NCI-H2196 treated with DMSO at 0.1 percent for 48 hours (cell line): ENCODE measurements around the gene KCNK6.

Experiments
- DNase-seq: peaks from one replicate; lab custom pipeline; 2025; ENCODE audit not compliant: unreplicated experiment; lab: John Stamatoyannopoulos, UW

Gene KCNK6

DNA sequence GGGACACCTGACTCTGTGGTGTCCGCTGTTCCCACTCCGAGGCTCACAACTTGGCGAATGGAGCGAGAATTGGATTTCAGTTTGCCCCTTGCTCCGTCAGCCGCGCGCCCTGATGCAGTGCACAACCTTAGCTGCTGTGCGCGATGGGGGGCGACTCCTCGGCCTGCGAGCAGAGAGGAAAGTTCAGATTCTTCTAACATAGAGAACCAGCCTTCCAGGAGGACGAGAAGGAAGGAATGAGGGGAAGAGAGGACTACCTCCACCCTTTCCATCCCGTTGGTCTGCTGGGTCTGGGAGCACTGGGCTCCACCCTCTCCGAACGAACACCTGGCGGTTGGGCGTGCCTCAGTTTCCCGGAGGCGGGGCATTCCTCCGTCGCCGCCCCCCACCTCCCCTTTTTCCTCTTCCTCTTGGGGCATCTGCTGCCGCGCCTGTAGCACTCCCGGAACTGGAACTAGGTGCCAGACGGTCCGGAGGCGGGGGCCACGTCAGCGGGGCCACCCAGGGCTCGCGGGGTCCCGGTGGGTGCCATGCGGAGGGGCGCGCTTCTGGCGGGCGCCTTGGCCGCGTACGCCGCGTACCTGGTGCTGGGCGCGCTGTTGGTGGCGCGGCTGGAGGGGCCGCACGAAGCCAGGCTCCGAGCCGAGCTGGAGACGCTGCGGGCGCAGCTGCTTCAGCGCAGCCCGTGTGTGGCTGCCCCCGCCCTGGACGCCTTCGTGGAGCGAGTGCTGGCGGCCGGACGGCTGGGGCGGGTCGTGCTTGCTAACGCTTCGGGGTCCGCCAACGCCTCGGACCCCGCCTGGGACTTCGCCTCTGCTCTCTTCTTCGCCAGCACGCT lies at the start of gene KCNK6:
KCNK6 (plus strand) TSS at position 425 of the 838 bp plus-strand sequence; CDS start at position 531, 106 bp downstream.
- no peak for DNase-seq

DNA sequence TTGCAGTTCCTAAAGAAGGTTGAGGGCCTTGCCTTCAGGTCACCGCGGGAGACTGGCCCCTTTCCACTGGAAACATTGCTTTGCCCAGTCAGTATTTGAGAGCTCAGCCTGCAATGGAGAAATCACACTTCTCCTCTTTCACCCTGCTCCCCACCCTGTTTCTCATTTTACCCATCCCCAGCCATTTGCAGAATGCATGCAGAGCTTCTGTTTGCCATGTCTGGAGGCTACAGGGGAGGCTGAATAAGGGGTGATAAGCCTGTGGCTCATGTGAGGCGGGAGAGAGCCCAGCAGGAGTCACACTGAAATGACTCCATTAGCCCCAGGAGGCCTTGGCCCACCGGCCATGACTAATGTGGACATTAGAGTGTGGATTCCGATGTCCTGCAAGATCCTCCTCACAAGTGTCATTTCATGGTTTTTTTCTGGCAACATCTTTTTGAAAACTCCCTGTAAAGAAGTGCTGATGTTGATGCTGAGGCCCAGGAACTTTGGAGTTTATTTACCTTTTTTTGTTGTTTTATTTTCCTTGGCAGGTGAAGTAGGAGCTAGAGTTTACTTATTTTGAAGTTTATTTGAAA lies 49.0 kb upstream of the KCNK6 start:
- no peak for DNase-seq

DNA sequence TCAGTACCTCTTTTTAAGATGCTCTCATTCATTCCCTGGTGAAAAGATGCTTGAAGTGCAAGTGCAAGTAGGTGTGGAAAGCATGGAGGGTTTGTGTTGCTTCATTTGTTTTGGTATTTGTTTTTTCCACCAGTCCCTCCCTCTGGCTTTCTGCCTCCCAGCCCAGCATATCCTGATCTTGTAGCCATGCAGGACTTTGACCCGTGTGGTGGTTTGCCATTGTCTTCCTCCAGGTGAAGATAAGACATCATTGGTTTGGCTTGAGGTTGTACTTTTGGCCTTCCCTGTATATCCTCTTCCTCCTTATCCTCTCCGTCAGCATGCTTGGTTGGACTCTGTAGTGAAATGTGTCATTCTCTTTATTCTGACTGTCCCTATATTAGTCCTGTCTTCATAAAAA lies 46.1 kb upstream of the KCNK6 start:
- no peak for DNase-seq

DNA sequence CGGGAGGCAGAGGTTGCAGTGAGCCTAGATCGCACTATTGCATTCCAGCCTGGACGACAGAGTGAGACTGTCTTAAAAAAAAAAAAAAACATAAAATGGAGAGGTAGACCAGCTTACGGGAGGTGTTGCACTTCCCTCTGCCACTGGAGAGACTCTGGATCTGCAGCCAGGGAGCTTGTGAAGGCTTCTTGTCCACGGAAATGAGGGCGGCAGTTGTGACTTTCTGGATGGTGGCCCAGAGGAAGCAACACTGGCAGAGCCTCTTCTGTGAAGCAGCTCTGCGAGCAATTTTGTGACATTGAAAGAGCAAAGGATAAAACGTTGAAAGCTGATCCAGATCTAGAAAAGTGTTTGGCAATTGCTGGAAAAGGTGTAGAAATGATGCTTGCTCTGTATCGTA lies 44.9 kb upstream of the KCNK6 start:
- DNase-seq, result peak; percentile 48

DNA sequence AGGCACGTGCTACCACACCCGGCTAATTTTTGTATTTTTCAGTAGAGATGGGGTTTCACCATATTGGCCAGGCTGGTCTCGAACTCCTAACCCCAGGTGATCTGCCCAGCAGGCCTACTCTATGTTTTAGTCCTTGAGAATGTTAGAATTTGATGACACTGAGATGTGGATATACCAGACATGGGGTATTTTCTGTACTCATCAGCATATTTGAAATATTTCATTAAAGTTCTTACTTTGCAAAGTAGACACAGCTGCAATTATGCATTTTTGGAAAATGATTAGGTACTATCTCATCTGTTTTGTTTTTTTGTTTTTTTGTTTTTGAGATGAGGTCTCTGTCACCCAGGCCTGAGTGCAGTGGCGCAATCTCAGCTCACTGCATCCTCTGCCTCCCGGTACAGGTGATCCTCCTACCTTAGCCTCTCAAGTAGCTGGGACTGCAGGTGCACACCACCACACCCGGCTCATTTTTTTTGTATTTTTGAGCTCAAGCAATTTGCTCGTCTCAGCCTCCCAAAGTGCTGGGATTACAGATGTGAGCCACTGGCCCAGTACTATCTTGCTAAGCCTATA lies 42.6 kb upstream of the KCNK6 start:
- no peak for DNase-seq

DNA sequence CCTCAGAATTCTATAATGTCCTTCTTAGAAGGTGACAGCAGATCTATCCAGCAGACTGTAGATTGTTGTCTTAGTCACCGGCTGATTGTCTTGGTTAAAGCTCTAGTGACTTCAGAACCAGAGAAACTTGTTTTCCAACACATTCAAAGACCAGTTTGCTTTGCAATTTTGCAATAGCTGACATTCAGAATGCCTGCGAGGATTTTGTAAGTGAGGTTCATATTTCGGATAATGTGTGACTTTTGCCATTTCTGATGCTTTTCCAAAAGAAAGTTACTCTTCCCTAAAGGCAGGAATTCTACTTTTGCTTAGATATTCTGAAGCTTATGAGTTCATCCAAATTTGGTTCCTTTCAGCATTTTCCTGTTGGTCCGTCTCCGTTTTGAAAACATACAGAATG lies 42.1 kb upstream of the KCNK6 start:
- DNase-seq, result no peak

DNA sequence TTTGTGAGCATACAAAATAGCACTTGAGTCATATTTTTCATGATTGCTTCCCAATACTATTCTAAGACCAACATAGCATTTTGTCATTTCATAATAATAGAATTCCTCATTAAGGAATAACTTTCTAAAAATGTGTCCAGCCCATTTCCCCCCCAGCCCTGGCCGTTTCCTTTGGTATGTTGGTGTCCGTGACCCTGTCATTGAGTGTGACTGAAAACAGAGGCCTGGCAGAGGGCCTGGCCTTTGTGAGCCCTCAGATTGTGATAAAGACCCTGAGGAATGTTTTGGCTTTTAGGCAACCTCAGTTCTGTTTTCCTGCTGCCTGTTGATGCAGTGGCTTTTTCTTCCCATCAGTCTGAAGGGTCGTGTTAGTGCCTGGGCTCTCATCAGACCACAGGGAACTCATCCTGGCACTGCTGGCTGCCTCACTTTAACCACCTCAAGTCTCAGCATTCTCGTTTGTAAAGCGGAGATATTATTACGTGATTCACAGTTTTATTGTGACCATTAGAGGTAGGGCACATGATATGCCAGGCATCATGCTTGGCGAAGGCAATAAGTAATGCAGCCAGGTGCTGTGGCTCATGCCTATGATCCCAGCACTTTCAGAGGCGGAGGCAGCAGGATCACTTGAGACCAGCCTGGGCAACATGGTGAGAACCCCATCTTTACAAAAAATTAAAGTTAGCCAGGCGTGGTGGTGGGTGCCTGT lies 41.5 kb upstream of the KCNK6 start:
- no peak for DNase-seq

DNA sequence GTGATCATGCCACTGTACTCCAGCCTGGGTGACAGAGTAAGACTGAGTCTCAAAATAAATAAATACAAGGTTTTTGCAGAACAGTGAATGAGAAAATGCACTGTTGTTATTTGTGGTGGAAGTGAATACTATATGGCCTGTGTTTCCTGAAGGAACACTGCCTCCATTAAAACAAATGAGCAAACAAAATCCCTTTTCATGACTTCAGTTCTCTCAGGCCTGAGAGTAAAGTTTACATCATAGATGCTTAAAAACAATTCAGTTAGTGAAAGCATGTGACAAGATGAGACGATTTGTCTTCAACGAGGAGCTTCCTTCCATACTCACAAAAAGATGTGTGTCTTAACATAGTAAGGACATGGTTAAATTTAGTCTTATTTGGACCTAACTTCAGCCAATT lies 40.9 kb upstream of the KCNK6 start:
- no peak for DNase-seq

DNA sequence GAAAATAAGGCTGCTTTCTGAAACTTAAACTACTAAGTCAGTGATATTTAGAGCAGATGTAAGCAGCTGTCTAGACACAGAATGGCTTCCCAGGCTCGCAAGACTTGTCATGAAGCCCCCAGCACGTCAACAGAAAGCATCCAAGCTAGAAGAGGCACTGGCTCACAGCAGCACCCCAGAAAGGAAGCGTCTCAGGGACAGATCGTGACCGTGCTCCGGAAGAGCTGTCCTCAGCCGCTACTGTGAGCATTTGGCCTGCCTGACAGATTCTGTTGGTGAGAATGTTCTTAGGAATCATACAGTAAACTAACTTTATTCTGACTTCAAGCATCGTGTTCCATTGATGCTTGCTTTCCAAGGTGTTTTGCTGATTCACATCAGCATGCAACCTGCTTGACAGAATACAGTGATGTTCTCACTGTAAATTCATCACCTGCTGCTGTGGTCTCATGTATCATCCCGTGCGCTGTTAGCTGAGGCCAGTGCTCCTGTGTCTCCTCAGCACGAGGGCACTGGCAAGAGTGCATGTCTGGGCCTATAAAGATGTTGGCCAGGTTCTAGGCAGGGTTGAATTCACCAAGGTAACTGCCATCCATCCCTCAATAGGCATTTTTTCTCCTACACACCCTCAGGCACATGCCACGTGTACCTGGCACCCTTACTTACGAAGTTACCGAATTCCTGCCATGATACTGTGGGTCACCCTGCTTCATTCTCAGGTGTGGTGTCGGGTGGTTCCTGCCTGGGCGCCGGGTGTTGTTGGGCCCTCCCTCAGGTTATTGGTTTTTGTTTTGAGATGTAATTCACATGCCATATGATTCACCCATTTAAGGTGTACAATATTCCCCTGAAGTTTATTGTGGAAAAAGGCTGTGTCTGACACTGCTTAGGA lies 39.4 kb upstream of the KCNK6 start:
- no peak for DNase-seq

DNA sequence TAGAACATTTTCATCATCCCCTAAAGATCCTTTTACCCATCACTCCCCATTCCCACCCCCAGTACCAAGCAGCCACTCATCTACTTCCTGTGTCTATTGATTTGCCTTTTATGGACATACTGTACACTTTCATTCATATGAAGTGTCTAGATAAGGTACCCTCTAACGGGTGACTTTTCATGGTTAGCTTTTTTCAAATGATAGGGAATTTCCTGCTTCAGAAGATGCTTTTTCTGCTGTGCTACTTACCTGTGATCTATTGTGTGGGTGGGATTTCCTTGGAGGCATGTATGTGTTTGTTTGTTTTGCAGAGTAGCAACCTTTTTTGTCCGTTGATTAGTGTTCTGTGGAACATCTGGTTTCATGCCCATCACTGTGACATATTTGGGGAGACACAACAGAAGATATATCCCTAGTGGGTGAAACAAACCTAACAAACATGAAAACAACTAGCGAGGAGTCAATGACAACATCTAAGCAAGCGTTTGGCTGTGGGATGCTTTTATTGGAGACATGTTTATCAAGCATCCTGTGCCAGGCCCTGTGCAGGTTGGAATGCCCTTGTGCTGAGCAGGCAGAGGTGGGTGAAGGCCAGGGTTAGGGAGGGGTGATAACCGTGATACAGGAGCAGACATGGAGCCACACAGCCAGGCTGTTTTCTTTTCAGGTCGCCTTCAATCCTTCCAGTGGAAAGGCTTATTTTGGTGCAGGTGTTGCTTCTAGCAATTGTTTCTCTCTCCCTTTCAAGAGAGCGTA lies 37.7 kb upstream of the KCNK6 start:
- DNase-seq, result no peak

DNA sequence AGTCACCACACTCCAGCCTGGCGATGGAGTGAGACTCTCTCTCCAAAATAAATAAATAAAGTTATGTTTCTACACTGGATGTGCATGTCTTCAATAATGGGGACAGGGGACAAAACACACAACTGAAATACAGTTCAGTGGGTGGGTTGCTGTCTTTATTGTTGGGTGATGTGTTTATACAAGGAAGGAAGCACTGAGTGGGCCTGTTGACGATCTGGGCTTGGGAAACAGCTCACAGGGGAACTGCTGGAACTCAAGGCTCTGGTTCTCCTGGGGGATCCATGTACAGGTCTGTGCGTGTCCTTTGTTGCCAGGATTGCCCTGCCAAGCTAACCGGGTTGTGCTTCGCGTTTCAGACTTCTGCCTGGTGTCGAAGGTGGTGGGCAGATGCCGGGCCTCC lies 36.4 kb upstream of the KCNK6 start:
- DNase-seq, result no peak

DNA sequence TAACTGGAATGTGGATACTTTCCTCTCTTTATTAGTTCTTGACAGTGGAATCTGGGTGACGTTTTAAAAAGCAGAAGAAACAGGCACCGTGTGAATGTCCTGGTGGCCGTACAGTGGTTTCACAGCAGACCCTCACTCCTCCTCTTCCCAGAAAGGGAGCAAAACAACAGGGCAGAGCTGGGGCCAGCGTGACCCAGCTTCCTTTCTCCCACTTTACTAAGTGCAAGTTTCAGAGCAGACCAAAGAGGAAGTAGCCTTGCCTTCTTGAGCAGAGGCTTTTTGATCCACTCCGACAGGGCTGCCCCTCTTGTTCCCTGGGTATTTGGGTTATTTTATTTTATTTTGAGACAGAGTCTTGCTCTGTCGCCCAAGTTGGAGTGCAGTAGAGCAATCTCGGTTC lies 35.2 kb upstream of the KCNK6 start:
- DNase-seq, result no peak

DNA sequence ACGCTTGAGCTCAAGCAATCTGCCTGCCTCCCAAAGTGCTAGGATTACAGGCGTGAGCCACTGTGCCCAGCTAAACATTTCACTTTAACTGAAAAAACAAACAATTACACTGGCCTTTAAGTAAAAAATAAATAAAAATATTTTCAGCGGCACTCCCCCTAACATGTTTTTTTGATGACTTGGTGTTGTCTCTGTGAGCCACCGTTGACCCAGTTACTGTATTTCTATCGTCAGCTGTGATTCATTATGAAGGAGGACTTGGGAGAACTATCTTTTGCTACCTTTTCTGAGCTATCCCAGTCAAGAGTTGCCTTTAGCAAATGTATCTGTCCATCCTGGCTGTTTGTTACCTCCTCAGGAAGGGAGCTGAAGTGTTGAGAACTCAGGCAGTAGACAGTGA lies 34.1 kb upstream of the KCNK6 start:
- no peak for DNase-seq

DNA sequence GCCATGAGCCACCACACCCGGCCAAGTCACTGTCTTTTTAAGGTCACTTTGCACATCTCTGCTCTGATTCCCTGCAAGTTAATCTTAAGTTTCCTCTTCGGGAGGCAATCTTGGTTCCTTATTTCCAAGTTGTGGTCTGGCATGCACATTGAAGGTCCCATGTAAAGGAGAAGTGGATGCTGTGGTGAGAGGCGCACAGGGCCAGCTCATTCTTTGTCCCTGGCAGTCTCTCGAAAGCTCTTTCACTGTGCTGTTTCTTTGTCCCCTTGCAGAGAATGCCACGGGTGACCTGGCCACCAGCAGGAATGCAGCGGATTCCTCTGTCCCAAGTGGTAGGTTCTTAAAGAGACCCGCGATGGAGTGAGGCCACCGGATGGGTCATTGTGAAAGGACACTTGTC lies 32.0 kb upstream of the KCNK6 start:
- no peak for DNase-seq

DNA sequence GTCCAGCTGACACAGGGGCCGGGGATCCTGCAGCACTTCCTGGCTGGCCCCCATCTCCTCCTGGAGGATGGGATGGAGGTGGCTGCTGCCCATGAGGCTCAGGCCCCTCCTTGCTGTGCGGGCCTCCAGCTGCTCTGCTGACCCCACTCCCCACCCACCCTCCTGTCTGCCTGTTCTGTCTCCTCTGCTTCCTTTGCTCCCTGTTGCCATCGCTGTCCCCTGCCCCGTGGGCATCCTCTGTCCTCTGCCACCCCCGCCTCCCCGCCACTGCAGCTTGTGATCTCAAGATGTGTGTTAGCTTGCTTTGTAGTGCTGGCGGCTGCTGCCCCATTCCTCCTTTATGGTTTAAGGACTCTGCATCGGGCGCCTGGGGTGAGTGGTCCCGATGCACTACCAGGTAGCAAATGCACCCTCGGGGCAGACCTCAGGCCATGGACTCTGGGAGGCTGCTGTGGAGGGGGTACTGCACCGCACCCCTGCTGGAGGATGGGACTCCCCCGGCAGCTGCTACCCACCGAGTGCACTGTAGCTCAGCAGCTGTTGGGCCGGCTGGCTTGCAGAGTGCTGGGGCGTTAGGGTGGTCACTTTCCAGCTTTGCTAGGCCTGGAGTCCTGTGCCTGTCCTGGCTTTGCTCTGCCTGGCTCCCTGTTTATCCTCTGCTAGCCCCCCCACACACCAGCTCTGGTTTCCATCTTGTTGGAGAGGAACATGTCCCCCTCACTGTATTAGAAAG lies 31.4 kb upstream of the KCNK6 start:
- DNase-seq, result no peak

DNA sequence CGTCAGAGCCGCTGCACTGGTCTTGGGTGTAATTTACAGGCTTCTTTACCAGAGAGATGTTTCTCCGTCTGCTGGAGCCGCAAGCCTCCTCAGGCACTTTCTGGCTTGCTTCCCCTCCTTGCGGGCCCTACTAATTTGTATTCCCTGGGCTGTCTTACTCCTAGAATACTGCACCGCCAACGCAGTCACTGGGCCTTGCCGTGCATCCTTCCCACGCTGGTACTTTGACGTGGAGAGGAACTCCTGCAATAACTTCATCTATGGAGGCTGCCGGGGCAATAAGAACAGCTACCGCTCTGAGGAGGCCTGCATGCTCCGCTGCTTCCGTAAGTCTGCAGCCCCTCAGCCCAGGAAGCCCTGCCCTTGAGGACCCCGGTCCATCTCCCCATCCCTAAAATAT lies 29.7 kb upstream of the KCNK6 start:
- no peak for DNase-seq

DNA sequence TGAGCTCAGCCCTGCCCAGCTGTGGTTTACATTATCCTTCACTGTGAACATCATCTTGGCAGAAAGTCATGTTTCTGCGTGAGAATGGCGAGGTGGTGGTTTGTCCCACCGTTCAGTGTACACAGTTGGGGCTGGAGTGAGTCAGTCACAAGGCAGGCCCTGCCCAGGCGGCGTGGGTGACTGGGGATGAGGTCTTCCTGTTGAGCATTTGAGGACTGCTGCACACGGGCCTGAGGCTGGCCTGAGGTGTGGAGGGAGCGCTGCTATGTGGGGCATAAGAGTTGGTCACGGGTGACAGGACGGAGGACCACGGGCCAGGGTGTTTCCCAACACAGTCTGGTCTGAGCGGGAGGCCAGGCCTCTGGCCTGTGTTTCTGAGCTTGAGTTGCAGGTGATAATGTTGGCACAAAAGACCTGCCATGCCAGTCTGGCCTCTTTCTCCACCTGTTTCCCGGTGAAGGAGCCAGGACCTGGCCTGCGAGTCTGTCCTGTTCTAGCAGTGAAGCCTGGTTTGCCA lies 29.0 kb upstream of the KCNK6 start:
- DNase-seq, result no peak

DNA sequence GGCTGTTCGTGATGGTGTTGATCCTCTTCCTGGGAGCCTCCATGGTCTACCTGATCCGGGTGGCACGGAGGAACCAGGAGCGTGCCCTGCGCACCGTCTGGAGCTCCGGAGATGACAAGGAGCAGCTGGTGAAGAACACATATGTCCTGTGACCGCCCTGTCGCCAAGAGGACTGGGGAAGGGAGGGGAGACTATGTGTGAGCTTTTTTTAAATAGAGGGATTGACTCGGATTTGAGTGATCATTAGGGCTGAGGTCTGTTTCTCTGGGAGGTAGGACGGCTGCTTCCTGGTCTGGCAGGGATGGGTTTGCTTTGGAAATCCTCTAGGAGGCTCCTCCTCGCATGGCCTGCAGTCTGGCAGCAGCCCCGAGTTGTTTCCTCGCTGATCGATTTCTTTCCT lies 27.8 kb upstream of the KCNK6 start:
- no peak for DNase-seq

DNA sequence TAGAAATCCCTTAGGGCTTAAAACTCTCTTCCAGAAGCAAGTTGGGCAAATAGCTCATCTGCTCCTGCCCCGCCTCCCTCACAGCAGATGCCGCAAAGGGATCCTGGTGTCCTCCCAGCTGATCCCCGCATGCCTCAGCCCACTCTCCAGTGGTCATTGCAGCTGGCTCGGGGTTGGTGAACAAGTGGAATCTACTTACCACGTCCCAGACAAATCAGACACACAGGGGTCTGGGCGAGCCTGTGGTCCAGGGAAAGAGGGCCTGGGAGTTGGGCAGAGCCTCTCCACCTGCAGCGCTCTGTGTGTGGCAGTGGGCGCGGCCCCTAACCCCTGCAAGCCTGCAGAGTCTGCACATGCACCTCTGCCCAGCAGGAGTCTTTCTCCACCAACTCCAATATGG lies 26.4 kb upstream of the KCNK6 start:
- DNase-seq, result no peak
